ENCODE data around the gene NOS1AP. TPM values are rescaled to one million over a fixed set of nuclear protein-coding genes. Genes with fewer than 3 reads are reported as not detected.
"Not testable (repeated sequence)": the region's sequence is repeated elsewhere in the genome, so short reads cannot be mapped to it uniquely, and the experiment has no call there.

Gene NOS1AP
- total RNA-seq, 1 donor from 2014 or later = 2.0 TPM

- no peak overlapping the region for H3K27ac ChIP-seq
- H3K4me1 ChIP-seq = no peaks in the 10 kb centered on the region
- H3K9me3 ChIP-seq = no peaks in the 10 kb centered on the region
- no peak overlapping the region for H3K4me3 ChIP-seq
- no peaks in the 10 kb centered on the region for H3K27me3 ChIP-seq
- intact Hi-C loops (cut with DNase I) = no loop called here
- DNase-seq (ENCODE audit: extremely low spot score in 2 of 2) = no peak
- TF ChIP-seq POLR2AphosphoS5 (IDR thresholded peaks at IDR 0.05; ENCODE audit: insufficient read depth in 1 of 2, low read depth in 1 of 2) (no peak), POLR2A (IDR thresholded peaks at IDR 0.05) (no peak), CTCF (IDR thresholded peaks at IDR 0.05) (no peak)
- no peaks in the 10 kb centered on the region for H3K36me3 ChIP-seq
These were observed 8.3 kb downstream of the NOS1AP start for GRCh38 chr1:162077648-162078299.

DNA sequence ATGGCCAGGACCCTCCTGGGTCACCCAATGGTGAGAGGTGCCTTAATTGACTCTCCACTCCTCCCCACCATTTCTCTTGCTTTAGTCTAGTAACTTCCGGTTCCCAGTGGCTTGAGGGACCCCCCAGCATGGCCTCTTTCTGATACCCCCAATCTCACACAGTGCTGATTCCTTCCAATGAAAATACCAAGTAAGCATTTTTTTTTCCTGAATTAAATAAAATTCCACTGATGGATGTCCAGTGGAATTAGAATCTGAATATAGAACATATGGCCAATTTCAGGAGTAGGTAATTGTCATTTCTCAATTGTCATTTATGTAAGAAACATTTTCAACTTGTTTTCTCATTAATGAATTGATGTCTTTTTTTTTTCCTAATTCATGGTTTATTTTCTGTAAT lies 9.5 kb downstream of the NOS1AP start:
- Histone ChIP-seq H3K27ac (no peak overlapping the region), H3K36me3 (no peaks in the 10 kb centered on the region), H3K27me3 (no peaks in the 10 kb centered on the region), H3K9me3 (no peaks in the 10 kb centered on the region), H3K4me3 (no peak overlapping the region), H3K4me1 (no peaks in the 10 kb centered on the region)
- no peak for TF ChIP-seq POLR2AphosphoS5 (IDR thresholded peaks at IDR 0.05; ENCODE audit: insufficient read depth in 1 of 2, low read depth in 1 of 2)
- TF ChIP-seq CTCF (IDR thresholded peaks at IDR 0.05) = no peak
- TF ChIP-seq POLR2A (IDR thresholded peaks at IDR 0.05) = no peak
- intact Hi-C loops (cut with DNase I) = no loop called here
- DNase-seq (ENCODE audit: extremely low spot score in 2 of 2) = no peak

DNA sequence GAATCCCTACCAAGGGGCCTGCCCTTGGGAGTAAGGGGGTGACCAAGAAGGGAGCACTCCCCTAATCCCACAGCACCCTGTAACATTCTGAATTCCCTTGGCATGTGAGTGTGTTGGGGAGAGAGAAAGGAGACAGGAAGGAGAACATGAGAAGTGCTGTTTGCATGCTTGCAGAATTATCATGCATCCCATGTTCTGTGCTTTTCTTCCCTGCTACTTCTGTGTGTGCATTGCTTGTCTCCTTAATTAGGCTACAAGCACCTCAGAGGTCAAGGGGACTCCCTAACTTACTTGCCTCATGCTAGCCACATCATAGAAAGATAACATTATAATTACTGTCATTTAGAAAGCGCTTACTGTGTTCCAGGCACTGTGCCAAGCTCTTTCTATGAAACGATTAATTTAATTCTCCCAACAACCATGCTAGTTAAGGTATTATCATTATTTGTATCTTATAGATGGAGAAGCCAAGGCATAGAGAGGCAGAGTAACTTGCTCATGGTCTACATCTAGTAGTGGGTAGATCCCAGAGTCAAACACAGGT lies 11.1 kb downstream of the NOS1AP start:
- Histone ChIP-seq H3K36me3 (no peaks in the 10 kb centered on the region), H3K9me3 (no peaks in the 10 kb centered on the region), H3K27me3 (no peaks in the 10 kb centered on the region), H3K4me1 (no peaks in the 10 kb centered on the region), H3K27ac (no peak overlapping the region), H3K4me3 (no peak overlapping the region)
- DNase-seq (ENCODE audit: extremely low spot score in 2 of 2) = no peak
- intact Hi-C loops (cut with DNase I) = no loop called here
- TF ChIP-seq CTCF (IDR thresholded peaks at IDR 0.05) (no peak), POLR2A (IDR thresholded peaks at IDR 0.05) (no peak), POLR2AphosphoS5 (IDR thresholded peaks at IDR 0.05; ENCODE audit: insufficient read depth in 1 of 2, low read depth in 1 of 2) (no peak)

GRCh38 chr1:162081316-162081715 lies 11.8 kb downstream of the NOS1AP start:
- no peak for DNase-seq (ENCODE audit: extremely low spot score in 2 of 2)
- no peak for TF ChIP-seq POLR2A (IDR thresholded peaks at IDR 0.05)
- no peak for TF ChIP-seq POLR2AphosphoS5 (IDR thresholded peaks at IDR 0.05; ENCODE audit: insufficient read depth in 1 of 2, low read depth in 1 of 2)
- no peak for TF ChIP-seq CTCF (IDR thresholded peaks at IDR 0.05)
- intact Hi-C loops (cut with DNase I) = no loop called here
- no peak overlapping the region for H3K27ac ChIP-seq
- H3K4me3 ChIP-seq = no peak overlapping the region
- no peaks in the 10 kb centered on the region for H3K36me3 ChIP-seq
- H3K4me1 ChIP-seq = no peaks in the 10 kb centered on the region
- H3K9me3 ChIP-seq = no peaks in the 10 kb centered on the region
- H3K27me3 ChIP-seq = no peaks in the 10 kb centered on the region

- H3K36me3 ChIP-seq; H3K4me1 ChIP-seq; DNase-seq (ENCODE audit: extremely low spot score in 2 of 2); H3K27me3 ChIP-seq; H3K4me3 ChIP-seq; H3K27ac ChIP-seq; H3K9me3 ChIP-seq; intact Hi-C loops (cut with DNase I): not testable (repeated sequence)
These were observed 12.6 kb downstream of the NOS1AP start for GRCh38 chr1:162082080-162082479.

Data from vagina (tissue), 2 donors.